ENCODE measurements around the gene CIDEB.

Gene CIDEB

GRCh38 chr14:24262821-24263733 is 44.7 kb downstream of the CIDEB start, which contains the start of gene TGM1:
Gene TGM1 (minus strand): TSS chr14:24263177. CDS start chr14:24262352, 825 bp downstream.
- Mint-ChIP-seq H3K9me3 (no peaks in the 10 kb centered on the region), H3K4me3 (no peak within 1 kb of the TSS), H3K4me1 (peaks cover 4% of the 10 kb centered on the region), H3K27me3 (no peaks in the 10 kb centered on the region), H3K36me3 (ENCODE audit: insufficient read depth) (peaks cover 9% of the 10 kb centered on the region), H3K27ac (ENCODE audit: low read depth) (no peak within 1 kb of the TSS)
- DNase-seq (ENCODE audit: low spot score in 2 of 2) (no peak), ATAC-seq (replicated peaks; ENCODE audit: extremely low read depth, poor library complexity, severe bottlenecking) (no peak)

- DNase-seq (ENCODE audit: low spot score in 2 of 2) (no peak), ATAC-seq (replicated peaks; ENCODE audit: extremely low read depth, poor library complexity, severe bottlenecking) (no peak)
- Mint-ChIP-seq H3K4me3 (no peak overlapping the region), H3K36me3 (ENCODE audit: insufficient read depth) (peaks cover 5% of the 10 kb centered on the region), H3K9me3 (no peaks in the 10 kb centered on the region), H3K27ac (ENCODE audit: low read depth) (no peak overlapping the region), H3K27me3 (no peaks in the 10 kb centered on the region), H3K4me1 (no peaks in the 10 kb centered on the region)
Measured at GRCh38 chr14:24261969-24262327, 45.8 kb downstream of the CIDEB start.

GRCh38 chr14:24261256-24261968 is 46.4 kb downstream of the CIDEB start:
- Mint-ChIP-seq H3K4me3 (no peak overlapping the region), H3K27me3 (no peaks in the 10 kb centered on the region), H3K27ac (ENCODE audit: low read depth) (no peak overlapping the region), H3K4me1 (no peaks in the 10 kb centered on the region), H3K9me3 (no peaks in the 10 kb centered on the region), H3K36me3 (ENCODE audit: insufficient read depth) (peaks cover 3% of the 10 kb centered on the region)
- ATAC-seq (replicated peaks; ENCODE audit: extremely low read depth, poor library complexity, severe bottlenecking): no peak
- DNase-seq (ENCODE audit: low spot score in 2 of 2): no peak

DNA sequence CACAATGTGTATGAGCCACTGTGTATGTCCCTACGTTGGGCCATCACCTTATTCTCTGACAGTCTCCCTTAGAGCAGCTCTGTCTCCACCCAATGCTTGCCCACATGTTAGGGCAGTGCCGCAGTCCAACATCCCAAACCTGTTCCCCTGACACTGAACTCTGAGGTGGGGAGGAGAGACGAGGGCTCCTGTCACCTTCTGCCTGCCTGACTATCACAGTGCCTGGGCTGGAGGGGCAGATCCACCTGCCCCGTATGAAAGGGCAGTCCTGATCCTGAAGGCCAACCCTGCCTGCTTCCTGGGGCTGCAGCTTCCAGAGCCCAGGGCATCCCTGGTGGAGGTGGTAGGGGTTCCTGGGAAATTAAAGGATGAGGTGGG is 47.0 kb downstream of the CIDEB start:
- Mint-ChIP-seq H3K4me3 (no peak overlapping the region), H3K4me1 (no peaks in the 10 kb centered on the region), H3K27ac (ENCODE audit: low read depth) (no peak overlapping the region), H3K36me3 (ENCODE audit: insufficient read depth) (peaks cover 1% of the 10 kb centered on the region), H3K27me3 (no peaks in the 10 kb centered on the region), H3K9me3 (no peaks in the 10 kb centered on the region)
- DNase-seq (ENCODE audit: low spot score in 2 of 2) (no peak), ATAC-seq (replicated peaks; ENCODE audit: extremely low read depth, poor library complexity, severe bottlenecking) (no peak)

GRCh38 chr14:24260026-24260779 is 47.6 kb downstream of the CIDEB start:
- H3K4me3 Mint-ChIP-seq: no peak overlapping the region
- ATAC-seq (replicated peaks; ENCODE audit: extremely low read depth, poor library complexity, severe bottlenecking) (no peak), DNase-seq (ENCODE audit: low spot score in 2 of 2) (no peak)
- no peaks in the 10 kb centered on the region for H3K4me1 Mint-ChIP-seq
- H3K27ac Mint-ChIP-seq (ENCODE audit: low read depth): no peak overlapping the region
- H3K36me3 Mint-ChIP-seq (ENCODE audit: insufficient read depth): peaks cover 1% of the 10 kb centered on the region
- H3K9me3 Mint-ChIP-seq: no peaks in the 10 kb centered on the region
- no peaks in the 10 kb centered on the region for H3K27me3 Mint-ChIP-seq

DNA sequence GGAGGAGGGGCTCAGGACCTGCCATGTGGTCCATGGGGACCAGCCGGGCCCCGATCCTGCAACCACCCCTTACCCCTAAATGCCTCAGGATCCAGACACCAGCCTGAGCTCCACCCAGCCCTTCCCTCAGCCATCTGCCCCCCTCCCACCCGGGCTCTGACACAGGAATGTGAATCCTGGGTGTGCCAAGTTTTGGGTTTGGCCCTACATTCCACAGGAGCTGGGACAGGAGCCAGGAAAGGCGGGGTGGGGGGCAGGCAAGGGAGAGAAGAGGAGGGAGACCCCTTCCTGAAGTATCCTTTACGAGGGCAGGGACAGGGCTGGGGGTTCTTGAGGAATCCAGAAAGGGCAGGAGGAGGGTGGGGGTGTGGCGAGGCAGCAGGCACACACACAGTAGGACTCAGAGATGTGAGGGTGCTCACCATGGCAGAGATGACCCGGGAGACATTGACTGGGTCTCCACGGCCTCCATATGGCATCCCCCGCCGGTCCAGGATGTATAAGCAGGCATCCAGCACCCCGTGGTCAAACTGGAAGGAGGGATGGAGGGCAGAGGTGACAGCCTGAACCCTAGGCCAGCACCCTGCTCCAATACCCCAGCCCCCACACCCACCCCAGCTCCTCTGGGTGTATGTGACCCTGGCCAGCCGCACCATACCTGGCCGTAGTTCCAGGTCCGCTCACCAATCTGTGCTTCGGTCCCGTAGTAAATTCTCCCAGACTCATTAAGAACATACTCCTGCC is 48.3 kb downstream of the CIDEB start:
- H3K27ac Mint-ChIP-seq (ENCODE audit: low read depth): no peak overlapping the region
- no peak overlapping the region for H3K4me3 Mint-ChIP-seq
- H3K36me3 Mint-ChIP-seq (ENCODE audit: insufficient read depth): peaks cover 3% of the 10 kb centered on the region
- no peaks in the 10 kb centered on the region for H3K9me3 Mint-ChIP-seq
- no peaks in the 10 kb centered on the region for H3K4me1 Mint-ChIP-seq
- DNase-seq (ENCODE audit: low spot score in 2 of 2) (no peak), ATAC-seq (replicated peaks; ENCODE audit: extremely low read depth, poor library complexity, severe bottlenecking) (no peak)
- H3K27me3 Mint-ChIP-seq: no peaks in the 10 kb centered on the region

DNA sequence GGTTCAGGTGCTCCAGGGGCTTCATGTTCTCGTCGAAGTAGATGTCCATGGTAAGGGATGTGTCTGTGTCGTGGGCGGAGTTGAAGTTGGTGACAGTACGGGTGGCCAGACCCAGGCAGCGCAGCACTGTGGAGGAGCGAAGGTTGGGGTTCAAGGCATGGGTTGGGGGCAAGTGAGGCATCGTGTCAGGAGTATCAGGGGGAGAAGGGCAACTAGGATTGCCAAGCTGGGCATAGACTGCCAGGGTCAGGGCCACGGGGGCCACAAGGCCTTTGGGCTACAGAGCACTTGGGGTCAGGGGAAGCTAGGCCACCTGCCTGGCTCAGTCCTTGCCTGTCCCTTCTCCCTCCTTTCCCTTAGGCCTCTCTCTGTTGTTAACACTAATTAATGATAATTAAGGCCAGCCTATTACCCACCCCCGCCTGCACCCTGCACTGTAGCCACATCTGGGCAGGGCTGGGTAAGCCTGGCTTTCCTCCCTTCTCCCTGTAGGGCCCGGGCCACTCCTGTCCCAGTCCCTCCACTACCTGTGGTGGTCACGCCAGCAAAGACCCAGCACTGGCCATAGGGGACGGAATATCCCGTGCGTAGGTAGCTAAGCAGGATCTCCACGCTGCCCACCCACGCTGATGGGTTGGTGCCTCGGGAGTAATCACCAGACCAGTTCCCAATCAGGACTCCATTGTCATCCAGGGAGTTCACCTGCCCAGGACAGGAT is 49.1 kb downstream of the CIDEB start:
- Mint-ChIP-seq H3K4me1 (no peaks in the 10 kb centered on the region), H3K36me3 (ENCODE audit: insufficient read depth) (peaks cover 3% of the 10 kb centered on the region), H3K27me3 (no peaks in the 10 kb centered on the region), H3K4me3 (no peak overlapping the region), H3K27ac (ENCODE audit: low read depth) (no peak overlapping the region), H3K9me3 (no peaks in the 10 kb centered on the region)
- DNase-seq (ENCODE audit: low spot score in 2 of 2): no peak
- no peak for ATAC-seq (replicated peaks; ENCODE audit: extremely low read depth, poor library complexity, severe bottlenecking)

- ATAC-seq (replicated peaks; ENCODE audit: extremely low read depth, poor library complexity, severe bottlenecking) (no peak), DNase-seq (ENCODE audit: low spot score in 2 of 2) (no peak)
- Mint-ChIP-seq H3K27me3 (no peaks in the 10 kb centered on the region), H3K4me1 (no peaks in the 10 kb centered on the region), H3K36me3 (ENCODE audit: insufficient read depth) (peaks cover 3% of the 10 kb centered on the region), H3K27ac (ENCODE audit: low read depth) (no peak overlapping the region), H3K9me3 (no peaks in the 10 kb centered on the region), H3K4me3 (no peak overlapping the region)
Measured at GRCh38 chr14:24258119-24258518, 49.7 kb downstream of the CIDEB start.

- Mint-ChIP-seq H3K4me1 (no peaks in the 10 kb centered on the region), H3K36me3 (ENCODE audit: insufficient read depth) (peaks cover 3% of the 10 kb centered on the region), H3K4me3 (no peak overlapping the region), H3K9me3 (no peaks in the 10 kb centered on the region), H3K27me3 (no peaks in the 10 kb centered on the region), H3K27ac (ENCODE audit: low read depth) (no peak overlapping the region)
- ATAC-seq (replicated peaks; ENCODE audit: extremely low read depth, poor library complexity, severe bottlenecking) (no peak), DNase-seq (ENCODE audit: low spot score in 2 of 2) (no peak)
Measured at GRCh38 chr14:24256960-24257359, 50.8 kb downstream of the CIDEB start.

DNA sequence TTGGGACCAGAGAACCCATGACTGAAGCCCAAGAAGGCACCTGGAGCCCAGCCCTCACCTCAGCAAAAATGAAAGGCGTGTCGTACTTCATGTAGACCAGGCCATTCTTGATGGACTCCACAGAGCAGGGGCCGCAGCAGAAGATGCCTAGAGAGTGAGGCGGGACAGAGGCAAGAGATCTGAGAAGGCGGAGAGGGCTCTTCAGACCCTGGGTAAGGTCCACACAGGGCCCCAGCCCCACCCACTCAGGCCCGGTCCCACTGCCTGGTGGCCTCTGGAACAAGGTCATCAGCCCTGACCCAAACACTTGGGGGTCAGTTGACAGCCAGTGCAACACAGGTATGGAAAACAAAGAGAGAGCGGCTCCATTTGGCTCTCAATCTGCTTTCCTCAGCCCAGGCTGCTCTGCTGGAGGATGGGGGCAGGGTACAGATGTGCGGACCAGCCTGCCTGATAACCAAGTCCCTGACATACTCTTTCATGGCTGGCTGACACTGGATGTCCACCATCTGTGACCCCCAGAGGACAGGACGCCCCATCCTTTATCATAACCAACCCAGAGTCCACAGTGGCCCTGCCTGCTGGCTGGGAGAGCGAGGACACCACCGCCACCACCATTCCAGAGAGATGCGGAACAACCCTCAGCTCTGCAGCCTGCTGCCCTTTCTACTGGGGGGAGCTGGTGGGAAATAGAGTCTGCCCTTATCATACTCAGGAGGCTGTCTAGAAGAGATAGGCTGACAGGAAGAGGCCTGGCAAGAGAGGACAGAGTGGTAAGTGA is 51.7 kb downstream of the CIDEB start:
- Mint-ChIP-seq H3K9me3 (no peaks in the 10 kb centered on the region), H3K27me3 (no peaks in the 10 kb centered on the region), H3K27ac (ENCODE audit: low read depth) (no peak overlapping the region), H3K4me3 (no peak overlapping the region), H3K36me3 (ENCODE audit: insufficient read depth) (peaks cover 3% of the 10 kb centered on the region), H3K4me1 (no peaks in the 10 kb centered on the region)
- ATAC-seq (replicated peaks; ENCODE audit: extremely low read depth, poor library complexity, severe bottlenecking): no peak
- DNase-seq (ENCODE audit: low spot score in 2 of 2): no peak

DNA sequence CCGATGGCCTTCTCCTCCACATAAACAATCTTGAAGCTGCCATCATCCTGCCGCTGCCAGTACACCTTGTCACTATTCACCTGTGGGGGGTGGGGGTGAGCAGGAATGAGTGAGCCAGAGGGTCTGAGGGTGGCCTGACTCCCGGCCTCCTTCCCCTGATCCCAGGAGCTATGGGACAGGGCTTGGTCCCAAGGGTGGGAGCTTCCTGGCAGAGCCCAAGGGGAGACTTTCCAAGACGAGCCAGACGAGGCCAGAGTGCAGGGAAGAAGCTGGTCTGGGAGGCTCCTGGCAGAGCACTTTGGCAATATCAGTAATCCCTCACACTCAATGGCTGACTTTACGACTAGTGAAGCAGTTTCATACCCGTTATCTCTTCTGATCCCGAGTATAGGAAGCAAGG is 52.3 kb downstream of the CIDEB start:
- DNase-seq (ENCODE audit: low spot score in 2 of 2): no peak
- H3K36me3 Mint-ChIP-seq (ENCODE audit: insufficient read depth): peaks cover 3% of the 10 kb centered on the region
- H3K27ac Mint-ChIP-seq (ENCODE audit: low read depth): no peak overlapping the region
- no peaks in the 10 kb centered on the region for H3K4me1 Mint-ChIP-seq
- no peaks in the 10 kb centered on the region for H3K27me3 Mint-ChIP-seq
- no peak for ATAC-seq (replicated peaks; ENCODE audit: extremely low read depth, poor library complexity, severe bottlenecking)
- H3K4me3 Mint-ChIP-seq: no peak overlapping the region
- no peaks in the 10 kb centered on the region for H3K9me3 Mint-ChIP-seq
